CD4-positive, alpha-beta T cell treated with Interleukin-10 for 1 hour (primary cell): ENCODE data around the gene MKNK2.
"Not testable (repeated sequence)": the region's sequence is repeated elsewhere in the genome, so short reads cannot be mapped to it uniquely, and the experiment has no call there.

Experiments used
- DNase-seq: peaks from one replicate; pipeline ENCODE4 v3.0.0-alpha.2; 2020

MKNK2 gene

GRCh38 chr19:1989513-1990229 is 61.4 kb downstream of the MKNK2 start:
- DNase-seq, result no peak

DNA sequence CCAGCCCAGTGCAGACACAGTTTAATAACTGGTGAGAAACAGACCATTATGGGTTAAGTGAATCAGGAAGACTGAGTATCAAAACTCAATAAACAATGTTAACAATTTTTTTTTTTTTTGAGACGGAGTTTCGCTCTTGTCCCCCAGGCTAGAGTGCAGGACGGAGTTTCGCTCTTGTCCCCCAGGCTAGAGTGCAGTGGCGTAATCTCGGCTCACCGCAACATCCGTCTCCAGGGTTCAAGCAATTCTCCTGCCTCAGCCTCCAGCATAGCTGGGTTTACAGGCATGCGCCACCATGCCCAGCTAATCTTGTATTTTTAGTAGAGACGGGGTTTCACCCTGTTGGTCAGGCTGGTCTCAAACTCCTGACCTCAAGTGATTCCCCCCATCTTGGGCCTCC is 62.6 kb downstream of the MKNK2 start:
- not testable (repeated sequence) for DNase-seq
